ENCODE results near the gene CDK11A.

Gene CDK11A

GRCh38 chr1:1724035-1724864 is at the start of gene CDK11A:
CDK11A (minus strand) TSS chr1:1724357; CDS start chr1:1722818, 1,539 bp downstream.
- peak; percentile 94 to 97 for DNase-seq

- DNase-seq, result no peak
Observed at GRCh38 chr1:1773874-1774273, 49.7 kb upstream of the CDK11A start.

GRCh38 chr1:1771096-1771495 is 46.9 kb upstream of the CDK11A start:
- no peak for DNase-seq

- no peak for DNase-seq
Observed at GRCh38 chr1:1770102-1770501, 45.9 kb upstream of the CDK11A start.

GRCh38 chr1:1768249-1768992 is 44.3 kb upstream of the CDK11A start:
- DNase-seq, result no peak

- DNase-seq, result no peak
Observed at GRCh38 chr1:1764876-1765470, 40.8 kb upstream of the CDK11A start.

GRCh38 chr1:1763657-1764621 is 39.8 kb upstream of the CDK11A start:
- no peak for DNase-seq

GRCh38 chr1:1761504-1762376 is 37.6 kb upstream of the CDK11A start:
- no peak for DNase-seq

GRCh38 chr1:1760715-1761114 is 36.6 kb upstream of the CDK11A start:
- DNase-seq, result no peak

- no peak for DNase-seq
Observed at GRCh38 chr1:1760345-1760650, 36.1 kb upstream of the CDK11A start.

GRCh38 chr1:1759456-1760344 is 35.5 kb upstream of the CDK11A start:
- no peak for DNase-seq

- no peak for DNase-seq
Observed at GRCh38 chr1:1758692-1759455, 34.7 kb upstream of the CDK11A start.

- DNase-seq, result no peak
Observed at GRCh38 chr1:1758059-1758621, 34.0 kb upstream of the CDK11A start.

- no peak for DNase-seq
Observed at GRCh38 chr1:1757422-1758058, 33.4 kb upstream of the CDK11A start.

GRCh38 chr1:1756661-1757421 is 32.7 kb upstream of the CDK11A start:
- no peak for DNase-seq

- no peak for DNase-seq
Observed at GRCh38 chr1:1755852-1756251, 31.7 kb upstream of the CDK11A start.

GRCh38 chr1:1755426-1755825 is 31.3 kb upstream of the CDK11A start:
- no peak for DNase-seq
